GM18520 (cell line): Measurements from ENCODE around the gene PRELID2.
"Not testable (repeated sequence)": the region's sequence is repeated elsewhere in the genome, so short reads cannot be mapped to it uniquely, and the experiment has no call there.

Source experiments
- ATAC-seq: cut with Tn5 transposase; IDR thresholded peaks from one replicate; pipeline ENCODE4 v1.9.1; 2021; ENCODE audit not compliant: unreplicated experiment

The PRELID2 gene

GRCh38 chr5:145798503-145798902 lies 36.6 kb downstream of the PRELID2 start:
- ATAC-seq: not testable (repeated sequence)

GRCh38 chr5:145797336-145797735 lies 37.8 kb downstream of the PRELID2 start:
- no peak for ATAC-seq

GRCh38 chr5:145796318-145796717 lies 38.8 kb downstream of the PRELID2 start:
- ATAC-seq: no peak

GRCh38 chr5:145793574-145793973 lies 41.6 kb downstream of the PRELID2 start:
- ATAC-seq: no peak

- ATAC-seq: no peak
Measured at GRCh38 chr5:145792840-145793239, 42.3 kb downstream of the PRELID2 start.

GRCh38 chr5:145791866-145792265 lies 43.3 kb downstream of the PRELID2 start:
- no peak for ATAC-seq

- ATAC-seq: no peak
Measured at GRCh38 chr5:145787996-145788395, 47.1 kb downstream of the PRELID2 start.

- no peak for ATAC-seq
Measured at GRCh38 chr5:145787507-145787906, 47.6 kb downstream of the PRELID2 start.

GRCh38 chr5:145787001-145787400 lies 48.1 kb downstream of the PRELID2 start:
- no peak for ATAC-seq

GRCh38 chr5:145780982-145781381 lies 54.2 kb downstream of the PRELID2 start:
- no peak for ATAC-seq

GRCh38 chr5:145778144-145778900 lies 56.8 kb downstream of the PRELID2 start:
- ATAC-seq: no peak

- no peak for ATAC-seq
Measured at GRCh38 chr5:145777445-145778063, 57.6 kb downstream of the PRELID2 start.

- ATAC-seq: no peak
Measured at GRCh38 chr5:145776886-145777285, 58.3 kb downstream of the PRELID2 start.

- no peak for ATAC-seq
Measured at GRCh38 chr5:145775893-145776444, 59.2 kb downstream of the PRELID2 start.

- no peak for ATAC-seq
Measured at GRCh38 chr5:145775411-145775810, 59.7 kb downstream of the PRELID2 start.

- ATAC-seq: no peak
Measured at GRCh38 chr5:145774442-145774841, 60.7 kb downstream of the PRELID2 start.

GRCh38 chr5:145772466-145772865 lies 62.7 kb downstream of the PRELID2 start:
- ATAC-seq: no peak

- ATAC-seq: no peak
Measured at GRCh38 chr5:145768863-145769262, 66.3 kb downstream of the PRELID2 start.

- ATAC-seq: no peak
Measured at GRCh38 chr5:145764325-145764724, 70.8 kb downstream of the PRELID2 start.

- no peak for ATAC-seq
Measured at GRCh38 chr5:145762833-145763232, 72.3 kb downstream of the PRELID2 start.

GRCh38 chr5:145761254-145761653 lies 73.9 kb downstream of the PRELID2 start:
- no peak for ATAC-seq

GRCh38 chr5:145760660-145761059 lies 74.5 kb downstream of the PRELID2 start:
- ATAC-seq: no peak
